Esophagus squamous epithelium (tissue), 5 donors: ENCODE results near the gene SLC9A8. TPM values are rescaled to one million over a fixed set of nuclear protein-coding genes. Genes with fewer than 3 reads are reported as not detected.
A peak's percentile ranks its signal among the peaks of the same experiment; 100 is the strongest.
"Not testable (repeated sequence)": the region's sequence is repeated elsewhere in the genome, so short reads cannot be mapped to it uniquely, and the experiment has no call there.

ENCODE experiments used
- DNase-seq: peaks from one replicate; lab custom pipeline; 2025; lab: John Stamatoyannopoulos, UW
- H3K27ac ChIP-seq, 4 donors: fragments of 200-600 bp; sonication (generic); one replicate each; pipeline ENCODE4 v1.5.1; 2016 to 2019; ENCODE audit warnings: mild to moderate bottlenecking in 1 of 4
- H3K27me3 ChIP-seq, 4 donors: fragments of 200-600 bp; sonication (generic); 1 replicate in 3 of 4; 2 replicates in 1 of 4; pipeline versions ENCODE4 v1.5.1 to v1.6.0; 2017 to 2021; ENCODE audit warnings: antibody characterized with exemption in 1 of 4
- H3K36me3 ChIP-seq, 3 donors: fragments of 200-600 bp; sonication (generic); one replicate each; pipeline ENCODE4 v1.5.1; 2016 to 2019
- H3K4me1 ChIP-seq, 3 donors: fragments of 200-600 bp; sonication (generic); one replicate each; pipeline ENCODE4 v1.5.1; 2017 to 2019
- H3K4me3 ChIP-seq, 4 donors: fragments of 200-600 bp; sonication (generic); 1 replicate in 3 of 4; 2 replicates in 1 of 4; pipeline ENCODE4 v1.5.1; 2016 to 2019; ENCODE audit warnings: mild to moderate bottlenecking in 2 of 4, moderate library complexity in 1 of 4
- H3K9me3 ChIP-seq, 3 donors: fragments of 200-600 bp; sonication (generic); one replicate each; pipeline ENCODE4 v1.5.1; 2016 to 2019
- CTCF ChIP-seq, 6 experiments: fragments of 450-650 bp in 4 of 6; fragments of 200-600 bp in 2 of 6; sonication (generic) in 2 of 6; IDR thresholded peaks; one replicate each; pipeline ENCODE4 v1.5.1; 2016 to 2019; ENCODE audit warnings: antibody characterized with exemption in 6 of 6, mild to moderate bottlenecking in 4 of 6, moderate library complexity in 4 of 6
- POLR2A ChIP-seq, 4 donors: fragments of 450-650 bp; IDR thresholded peaks; one replicate each; pipeline ENCODE4 v1.6.1; 2017; ENCODE audit warnings: antibody characterized with exemption in 4 of 4, mild to moderate bottlenecking in 4 of 4, moderate library complexity in 3 of 4
- WGBS, 2 donors: methylation state at CpG; one replicate each; pipeline ENCODE4 v1.1.5; 2018; 5-methylcytosine and 5-hydroxymethylcytosine counted together
- intact Hi-C: fragments of 100-400 bp; cut with DNase I; formaldehyde crosslinking; loops from one replicate; pipeline ENCODE4 v1.15.0; 2022
- total RNA-seq, 4 donors: library from RNA; depleted of rRNA; stranded (reverse); fragments of >200 nt; gene quantifications; one replicate each; pipeline ENCODE4 v1.1.0, GENCODE V29; 2016
- donor health status: DM: yes; HTN: yes; CAD: no.

The SLC9A8 gene
- total RNA-seq, 4 donors from 2014 or later, result 11.5 to 14.1 (median 11.9) TPM

- Histone ChIP-seq H3K36me3 (no peaks in the 10 kb centered on the region), H3K4me1 (peaks cover 14 to 66% (median 39%) of the 10 kb centered on the region in 3 donors), H3K9me3 (no peaks in the 10 kb centered on the region), H3K27me3 (no peaks in the 10 kb centered on the region), H3K27ac (peak overlapping the region; percentile 49 to 91 (median 81)), H3K4me3 (no peak overlapping the region)
- intact Hi-C loops, result no loop called here
- WGBS, 2 donors, result 62 to 65% methylated on average over 5 of the region's 5 CpGs
- TF ChIP-seq CTCF (IDR thresholded peaks at IDR 0.05), result no peak
- no peak for TF ChIP-seq POLR2A (IDR thresholded peaks at IDR 0.05)
- no peak for DNase-seq
Observed at GRCh38 chr20:49775229-49775693, 37.4 kb upstream of the SLC9A8 start.

GRCh38 chr20:49779972-49780371 lies 32.7 kb upstream of the SLC9A8 start:
- Histone ChIP-seq H3K27ac (no peak overlapping the region), H3K36me3 (no peaks in the 10 kb centered on the region), H3K4me1 (peaks cover 8 to 38% (median 18%) of the 10 kb centered on the region in 3 donors), H3K4me3 (no peak overlapping the region), H3K27me3 (no peaks in the 10 kb centered on the region), H3K9me3 (no peaks in the 10 kb centered on the region)
- TF ChIP-seq CTCF (IDR thresholded peaks at IDR 0.05), result no peak
- TF ChIP-seq POLR2A (IDR thresholded peaks at IDR 0.05), result no peak
- no peak for DNase-seq
- intact Hi-C loops, result no loop called here
- WGBS, 2 donors, result 57 to 100% methylated on average over 1 of the region's 1 CpG

GRCh38 chr20:49781676-49782075 lies 31.0 kb upstream of the SLC9A8 start:
- Histone ChIP-seq H3K4me1 (peaks cover 0 to 35% (median 1%) of the 10 kb centered on the region in 3 donors), H3K36me3 (no peaks in the 10 kb centered on the region), H3K27me3 (no peaks in the 10 kb centered on the region), H3K9me3 (no peaks in the 10 kb centered on the region), H3K4me3 (no peak overlapping the region), H3K27ac (no peak overlapping the region)
- 90 to 100% methylated on average over 1 to 3 of the region's 3 CpGs for WGBS, 2 donors
- no peak for DNase-seq
- TF ChIP-seq POLR2A (IDR thresholded peaks at IDR 0.05) (no peak), CTCF (IDR thresholded peaks at IDR 0.05) (no peak)
- intact Hi-C loops, result no loop called here

- H3K36me3 ChIP-seq, H3K4me3 ChIP-seq, H3K27ac ChIP-seq, H3K27me3 ChIP-seq, intact Hi-C loops, DNase-seq, H3K9me3 ChIP-seq: not testable (repeated sequence)
- 92 to 100% methylated on average over 1 to 3 of the region's 4 CpGs for WGBS, 2 donors
- peaks cover 0 to 35% (median 0%) of the 10 kb centered on the region in 3 donors for H3K4me1 ChIP-seq
Observed at GRCh38 chr20:49782439-49782838, 30.2 kb upstream of the SLC9A8 start.

GRCh38 chr20:49783021-49783995 lies 29.3 kb upstream of the SLC9A8 start:
- WGBS, 2 donors, result 77 to 82% methylated on average over 17 of the region's 17 CpGs
- H3K4me3 ChIP-seq, H3K36me3 ChIP-seq, H3K9me3 ChIP-seq, intact Hi-C loops, DNase-seq, H3K27me3 ChIP-seq: not testable (repeated sequence)
- H3K4me1 ChIP-seq, result peaks cover 0 to 34% (median 0%) of the 10 kb centered on the region in 3 donors
- peak overlapping the region in 3 of 4 donors; percentile 1 to 65 (median 53) for H3K27ac ChIP-seq

GRCh38 chr20:49784291-49784690 lies 28.3 kb upstream of the SLC9A8 start:
- 58 to 68% methylated on average over 2 of the region's 2 CpGs for WGBS, 2 donors
- H3K36me3 ChIP-seq, result no peaks in the 10 kb centered on the region
- H3K4me3 ChIP-seq, result no peak overlapping the region
- no peaks in the 10 kb centered on the region for H3K9me3 ChIP-seq
- DNase-seq, result no peak
- H3K4me1 ChIP-seq, result peaks cover 0 to 34% (median 0%) of the 10 kb centered on the region in 3 donors
- no peak for TF ChIP-seq POLR2A (IDR thresholded peaks at IDR 0.05)
- no peak for TF ChIP-seq CTCF (IDR thresholded peaks at IDR 0.05)
- H3K27me3 ChIP-seq, result no peaks in the 10 kb centered on the region
- H3K27ac ChIP-seq, result no peak overlapping the region
- intact Hi-C loops, result no loop called here
